WTC11 (cell line): Measurements from ENCODE around the gene SLC25A26.

ENCODE experiments used
- CREB1 ChIP-seq: sonication (generic); formaldehyde crosslinking; IDR thresholded peaks from 2 replicates; pipeline ENCODE4 v1.8.0; 2023; ENCODE audit warnings: mild to moderate bottlenecking, missing genetic modification reagents
- ELF4 ChIP-seq: sonication (generic); formaldehyde crosslinking; IDR thresholded peaks from 2 replicates; pipeline ENCODE4 v1.8.1; 2022; ENCODE audit warnings: low read depth, mild to moderate bottlenecking, moderate library complexity, missing genetic modification reagents
- FOXP1 ChIP-seq: sonication (generic); formaldehyde crosslinking; IDR thresholded peaks from 2 replicates; pipeline ENCODE4 v1.8.0; 2022; ENCODE audit warnings: missing genetic modification reagents, mild to moderate bottlenecking, moderate library complexity, borderline replicate concordance
- NR2C2 ChIP-seq: sonication (generic); formaldehyde crosslinking; IDR thresholded peaks from 2 replicates; pipeline ENCODE4 v1.8.0; 2022; ENCODE audit warnings: mild to moderate bottlenecking, missing genetic modification reagents
- ZBTB21 ChIP-seq: sonication (generic); formaldehyde crosslinking; IDR thresholded peaks from 2 replicates; pipeline ENCODE4 v1.8.1; 2023; ENCODE audit warnings: mild to moderate bottlenecking, missing genetic modification reagents, borderline replicate concordance
- TF ChIP-seq, protein P1 (sequence below): sonication (generic); formaldehyde crosslinking; IDR thresholded peaks from 2 replicates; pipeline ENCODE4 v1.8.1; 2022; ENCODE audit warnings: missing genetic modification reagents, borderline replicate concordance
- TF ChIP-seq, protein P2 (sequence below): fragments of 250-450 bp; sonication (Bioruptor Pico); IDR thresholded peaks from 2 replicates; pipeline ENCODE4 v2.1.2; 2022; ENCODE audit warnings: mild to moderate bottlenecking, moderate library complexity
- TF ChIP-seq, protein P3 (sequence below): sonication (generic); formaldehyde crosslinking; IDR thresholded peaks from 2 replicates; pipeline ENCODE4 v1.8.1; 2023; ENCODE audit warnings: mild to moderate bottlenecking, missing genetic modification reagents, moderate library complexity
- TF ChIP-seq, protein P4 (sequence below): fragments of 200-600 bp; IDR thresholded peaks from 2 replicates; pipeline ENCODE4 v1.8.0; 2022; ENCODE audit warnings: antibody characterized with exemption
- TF ChIP-seq, protein P5 (sequence below): fragments of 250-450 bp; sonication (Bioruptor Pico); IDR thresholded peaks from 2 replicates; pipeline ENCODE4 v1.9.0; 2021; ENCODE audit warnings: moderate library complexity, mild to moderate bottlenecking, inconsistent platforms, borderline replicate concordance
- TF ChIP-seq, protein P6 (sequence below): sonication (generic); formaldehyde crosslinking; conservative IDR thresholded peaks from 2 replicates; pipeline ENCODE4 v1.8.1; 2022; ENCODE audit warnings: mild to moderate bottlenecking, missing genetic modification reagents

DNA sequence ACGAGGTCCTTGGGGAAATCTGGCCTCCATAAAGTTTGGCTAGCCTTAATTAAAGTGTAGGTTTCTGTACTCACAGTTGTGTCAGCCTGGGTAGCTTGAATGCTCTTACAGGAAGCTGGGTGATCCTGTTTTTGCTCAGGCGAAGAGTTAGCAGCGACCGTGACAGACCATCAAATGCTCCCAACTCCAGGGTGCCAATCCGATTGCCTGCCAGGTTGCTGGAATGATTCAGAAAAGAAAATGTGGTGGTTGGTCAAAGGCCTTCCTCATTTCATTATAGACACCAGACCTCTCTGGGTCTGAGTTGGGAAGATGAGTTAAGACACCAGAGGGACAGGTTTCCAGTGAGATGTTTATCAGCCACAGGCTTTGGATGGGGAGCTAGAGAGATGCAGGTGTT is 194.0 kb downstream of the SLC25A26 start:
- TF ChIP-seq, protein P1, sequence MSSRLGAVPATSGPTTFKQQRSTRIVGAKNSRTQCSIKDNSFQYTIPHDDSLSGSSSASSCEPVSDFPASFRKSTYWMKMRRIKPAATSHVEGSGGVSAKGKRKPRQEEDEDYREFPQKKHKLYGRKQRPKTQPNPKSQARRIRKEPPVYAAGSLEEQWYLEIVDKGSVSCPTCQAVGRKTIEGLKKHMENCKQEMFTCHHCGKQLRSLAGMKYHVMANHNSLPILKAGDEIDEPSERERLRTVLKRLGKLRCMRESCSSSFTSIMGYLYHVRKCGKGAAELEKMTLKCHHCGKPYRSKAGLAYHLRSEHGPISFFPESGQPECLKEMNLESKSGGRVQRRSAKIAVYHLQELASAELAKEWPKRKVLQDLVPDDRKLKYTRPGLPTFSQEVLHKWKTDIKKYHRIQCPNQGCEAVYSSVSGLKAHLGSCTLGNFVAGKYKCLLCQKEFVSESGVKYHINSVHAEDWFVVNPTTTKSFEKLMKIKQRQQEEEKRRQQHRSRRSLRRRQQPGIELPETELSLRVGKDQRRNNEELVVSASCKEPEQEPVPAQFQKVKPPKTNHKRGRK (CRISPR knock-in tag) = no peak
- no peak for TF ChIP-seq CREB1 (CRISPR knock-in tag)
- TF ChIP-seq, protein P2, sequence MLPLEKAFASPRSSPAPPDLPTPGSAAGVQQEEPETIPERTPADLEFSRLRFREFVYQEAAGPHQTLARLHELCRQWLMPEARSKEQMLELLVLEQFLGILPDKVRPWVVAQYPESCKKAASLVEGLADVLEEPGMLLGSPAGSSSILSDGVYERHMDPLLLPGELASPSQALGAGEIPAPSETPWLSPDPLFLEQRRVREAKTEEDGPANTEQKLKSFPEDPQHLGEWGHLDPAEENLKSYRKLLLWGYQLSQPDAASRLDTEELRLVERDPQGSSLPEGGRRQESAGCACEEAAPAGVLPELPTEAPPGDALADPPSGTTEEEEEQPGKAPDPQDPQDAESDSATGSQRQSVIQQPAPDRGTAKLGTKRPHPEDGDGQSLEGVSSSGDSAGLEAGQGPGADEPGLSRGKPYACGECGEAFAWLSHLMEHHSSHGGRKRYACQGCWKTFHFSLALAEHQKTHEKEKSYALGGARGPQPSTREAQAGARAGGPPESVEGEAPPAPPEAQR (CRISPR knock-in tag) = no peak
- TF ChIP-seq, protein P3, sequence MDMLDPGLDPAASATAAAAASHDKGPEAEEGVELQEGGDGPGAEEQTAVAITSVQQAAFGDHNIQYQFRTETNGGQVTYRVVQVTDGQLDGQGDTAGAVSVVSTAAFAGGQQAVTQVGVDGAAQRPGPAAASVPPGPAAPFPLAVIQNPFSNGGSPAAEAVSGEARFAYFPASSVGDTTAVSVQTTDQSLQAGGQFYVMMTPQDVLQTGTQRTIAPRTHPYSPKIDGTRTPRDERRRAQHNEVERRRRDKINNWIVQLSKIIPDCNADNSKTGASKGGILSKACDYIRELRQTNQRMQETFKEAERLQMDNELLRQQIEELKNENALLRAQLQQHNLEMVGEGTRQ (CRISPR knock-in tag) = no peak
- no peak for TF ChIP-seq FOXP1 (CRISPR knock-in tag)
- TF ChIP-seq, protein P4, sequence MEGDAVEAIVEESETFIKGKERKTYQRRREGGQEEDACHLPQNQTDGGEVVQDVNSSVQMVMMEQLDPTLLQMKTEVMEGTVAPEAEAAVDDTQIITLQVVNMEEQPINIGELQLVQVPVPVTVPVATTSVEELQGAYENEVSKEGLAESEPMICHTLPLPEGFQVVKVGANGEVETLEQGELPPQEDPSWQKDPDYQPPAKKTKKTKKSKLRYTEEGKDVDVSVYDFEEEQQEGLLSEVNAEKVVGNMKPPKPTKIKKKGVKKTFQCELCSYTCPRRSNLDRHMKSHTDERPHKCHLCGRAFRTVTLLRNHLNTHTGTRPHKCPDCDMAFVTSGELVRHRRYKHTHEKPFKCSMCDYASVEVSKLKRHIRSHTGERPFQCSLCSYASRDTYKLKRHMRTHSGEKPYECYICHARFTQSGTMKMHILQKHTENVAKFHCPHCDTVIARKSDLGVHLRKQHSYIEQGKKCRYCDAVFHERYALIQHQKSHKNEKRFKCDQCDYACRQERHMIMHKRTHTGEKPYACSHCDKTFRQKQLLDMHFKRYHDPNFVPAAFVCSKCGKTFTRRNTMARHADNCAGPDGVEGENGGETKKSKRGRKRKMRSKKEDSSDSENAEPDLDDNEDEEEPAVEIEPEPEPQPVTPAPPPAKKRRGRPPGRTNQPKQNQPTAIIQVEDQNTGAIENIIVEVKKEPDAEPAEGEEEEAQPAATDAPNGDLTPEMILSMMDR = no peak
- TF ChIP-seq NR2C2 (CRISPR knock-in tag) = no peak
- TF ChIP-seq, protein P5, sequence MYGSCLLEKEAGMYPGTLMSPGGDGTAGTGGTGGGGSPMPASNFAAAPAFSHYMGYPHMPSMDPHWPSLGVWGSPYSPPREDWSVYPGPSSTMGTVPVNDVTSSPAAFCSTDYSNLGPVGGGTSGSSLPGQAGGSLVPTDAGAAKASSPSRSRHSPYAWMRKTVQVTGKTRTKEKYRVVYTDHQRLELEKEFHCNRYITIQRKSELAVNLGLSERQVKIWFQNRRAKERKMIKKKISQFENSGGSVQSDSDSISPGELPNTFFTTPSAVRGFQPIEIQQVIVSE (CRISPR knock-in tag) = no peak
- TF ChIP-seq ELF4 (CRISPR knock-in tag) = no peak
- TF ChIP-seq, protein P6, sequence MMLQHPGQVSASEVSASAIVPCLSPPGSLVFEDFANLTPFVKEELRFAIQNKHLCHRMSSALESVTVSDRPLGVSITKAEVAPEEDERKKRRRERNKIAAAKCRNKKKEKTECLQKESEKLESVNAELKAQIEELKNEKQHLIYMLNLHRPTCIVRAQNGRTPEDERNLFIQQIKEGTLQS (CRISPR knock-in tag) = no peak
- no peak for TF ChIP-seq ZBTB21 (CRISPR knock-in tag)
